Astrocyte (in vitro differentiated cells and primary cell): ENCODE results near the gene PEX16. TPM values are rescaled to one million over a fixed set of nuclear protein-coding genes. Genes with fewer than 3 reads are reported as not detected.
A peak's percentile ranks its signal among the peaks of the same experiment; 100 is the strongest.

ENCODE experiments used
- DNase-seq: peaks from one replicate; pipeline ENCODE4 v3.0.0-alpha.2; 2010; ENCODE audit warnings: low read depth
- FAIRE-seq: peaks from 2 replicates; lab custom pipeline; 2011; peaks lifted over from hg19 to GRCh38; lab: Jason Lieb, UNC
- H2AFZ ChIP-seq: 2 replicates; pipeline ENCODE4 v1.6.0; 2012; ENCODE audit warnings: low read depth, low read length, inconsistent platforms
- H3K27ac ChIP-seq: 2 replicates; pipeline ENCODE4 v1.5.1; 2011; ENCODE audit warnings: low read depth, low read length, inconsistent platforms
- H3K27me3 ChIP-seq: 2 replicates; pipeline ENCODE4 v1.6.0; 2011; ENCODE audit warnings: low read length, inconsistent platforms; ENCODE audit not compliant: insufficient read depth
- H3K36me3 ChIP-seq: 2 replicates; pipeline ENCODE4 v1.5.1; 2011; ENCODE audit warnings: low read length, inconsistent platforms; ENCODE audit not compliant: insufficient read depth
- H3K4me1 ChIP-seq: 2 replicates; pipeline ENCODE4 v1.5.1; 2011; ENCODE audit warnings: low read length, inconsistent platforms; ENCODE audit not compliant: insufficient read depth
- H3K4me2 ChIP-seq: 2 replicates; pipeline ENCODE4 v1.6.0; 2012; ENCODE audit warnings: low read length, inconsistent platforms
- H3K4me3 ChIP-seq: 2 replicates; pipeline ENCODE4 v1.5.1; 2011; ENCODE audit warnings: low read depth, mild to moderate bottlenecking, low read length, inconsistent platforms; ENCODE audit not compliant: insufficient read depth
- H3K79me2 ChIP-seq: 2 replicates; pipeline ENCODE4 v1.6.0; 2012; ENCODE audit warnings: mild to moderate bottlenecking, low read length, inconsistent platforms; ENCODE audit not compliant: insufficient read depth
- H3K9ac ChIP-seq: 2 replicates; pipeline ENCODE4 v1.6.0; 2012; ENCODE audit warnings: mild to moderate bottlenecking, low read length, inconsistent platforms
- H3K9me3 ChIP-seq: 2 replicates; pipeline ENCODE4 v1.5.1; 2012; ENCODE audit warnings: low read depth, mild to moderate bottlenecking, low read length, inconsistent platforms; ENCODE audit not compliant: insufficient read depth
- H4K20me1 ChIP-seq: 2 replicates; pipeline ENCODE4 v1.6.0; 2012; ENCODE audit warnings: low read length, inconsistent platforms; ENCODE audit not compliant: insufficient read depth
- H3K27ac Mint-ChIP-seq: one replicate; pipeline ENCODE4 v1.8.0; 2021; ENCODE audit warnings: mild to moderate bottlenecking, mixed read lengths; ENCODE audit not compliant: unreplicated experiment
- H3K27me3 Mint-ChIP-seq: one replicate; pipeline ENCODE4 v1.8.0; 2021; ENCODE audit warnings: low read depth, mixed read lengths; ENCODE audit not compliant: unreplicated experiment
- H3K36me3 Mint-ChIP-seq: one replicate; pipeline ENCODE4 v1.8.0; 2021; ENCODE audit warnings: low read depth, mixed read lengths; ENCODE audit not compliant: unreplicated experiment
- H3K4me1 Mint-ChIP-seq: one replicate; pipeline ENCODE4 v1.8.0; 2021; ENCODE audit warnings: low read depth, mixed read lengths; ENCODE audit not compliant: unreplicated experiment
- H3K4me3 Mint-ChIP-seq: one replicate; pipeline ENCODE4 v1.8.0; 2021; ENCODE audit warnings: mild to moderate bottlenecking, moderate library complexity, mixed read lengths; ENCODE audit not compliant: unreplicated experiment
- H3K9me3 Mint-ChIP-seq: one replicate; pipeline ENCODE4 v1.8.0; 2021; ENCODE audit warnings: mild to moderate bottlenecking, mixed read lengths; ENCODE audit not compliant: unreplicated experiment
- EZH2 ChIP-seq: IDR thresholded peaks from 2 replicates; pipeline ENCODE4 v1.6.1; 2012; ENCODE audit warnings: mild to moderate bottlenecking, low read length, inconsistent platforms; ENCODE audit not compliant: insufficient read depth
- total RNA-seq: library from RNA; stranded (reverse); gene quantifications from 2 replicates; pipeline ENCODE4 v1.2.1, GENCODE V29; 2021
- TF ChIP-seq, protein P1 (sequence below): IDR thresholded peaks from 2 replicates; pipeline ENCODE4 v1.5.1; 2011; ENCODE audit warnings: low read depth, mild to moderate bottlenecking, inconsistent platforms, low read length, moderate library complexity; ENCODE audit not compliant: insufficient read depth

PEX16 gene
- total RNA-seq, 1 donor from 2014 or later: 25.9 TPM

GRCh38 chr11:45902452-45903380 lies 15.0 kb downstream of the PEX16 start:
- no peak overlapping the region for H3K4me2 ChIP-seq
- Mint-ChIP-seq H3K27me3 (peaks cover 2% of the 10 kb centered on the region), H3K4me3 (no peak overlapping the region), H3K4me1 (peaks cover 6% of the 10 kb centered on the region), H3K36me3 (peaks cover 5% of the 10 kb centered on the region), H3K9me3 (peaks cover 2% of the 10 kb centered on the region), H3K27ac (no peak overlapping the region)
- no peaks in the 10 kb centered on the region for H3K36me3 ChIP-seq
- no peak for FAIRE-seq
- H3K27me3 ChIP-seq: no peaks in the 10 kb centered on the region
- TF ChIP-seq, protein P1, sequence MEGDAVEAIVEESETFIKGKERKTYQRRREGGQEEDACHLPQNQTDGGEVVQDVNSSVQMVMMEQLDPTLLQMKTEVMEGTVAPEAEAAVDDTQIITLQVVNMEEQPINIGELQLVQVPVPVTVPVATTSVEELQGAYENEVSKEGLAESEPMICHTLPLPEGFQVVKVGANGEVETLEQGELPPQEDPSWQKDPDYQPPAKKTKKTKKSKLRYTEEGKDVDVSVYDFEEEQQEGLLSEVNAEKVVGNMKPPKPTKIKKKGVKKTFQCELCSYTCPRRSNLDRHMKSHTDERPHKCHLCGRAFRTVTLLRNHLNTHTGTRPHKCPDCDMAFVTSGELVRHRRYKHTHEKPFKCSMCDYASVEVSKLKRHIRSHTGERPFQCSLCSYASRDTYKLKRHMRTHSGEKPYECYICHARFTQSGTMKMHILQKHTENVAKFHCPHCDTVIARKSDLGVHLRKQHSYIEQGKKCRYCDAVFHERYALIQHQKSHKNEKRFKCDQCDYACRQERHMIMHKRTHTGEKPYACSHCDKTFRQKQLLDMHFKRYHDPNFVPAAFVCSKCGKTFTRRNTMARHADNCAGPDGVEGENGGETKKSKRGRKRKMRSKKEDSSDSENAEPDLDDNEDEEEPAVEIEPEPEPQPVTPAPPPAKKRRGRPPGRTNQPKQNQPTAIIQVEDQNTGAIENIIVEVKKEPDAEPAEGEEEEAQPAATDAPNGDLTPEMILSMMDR: no peak
- TF ChIP-seq EZH2: no peak
- no peaks in the 10 kb centered on the region for H3K9me3 ChIP-seq
- H3K9ac ChIP-seq: no peak overlapping the region
- no peak for DNase-seq
- no peak overlapping the region for H3K27ac ChIP-seq
- no peak overlapping the region for H3K4me3 ChIP-seq
- no peaks in the 10 kb centered on the region for H3K79me2 ChIP-seq
- peaks cover 14% of the 10 kb centered on the region for H4K20me1 ChIP-seq
- no peak overlapping the region for H2AFZ ChIP-seq
- H3K4me1 ChIP-seq: peaks cover 18% of the 10 kb centered on the region

- Histone ChIP-seq H3K27me3 (no peaks in the 10 kb centered on the region), H3K27ac (no peak overlapping the region), H3K36me3 (no peaks in the 10 kb centered on the region), H3K4me2 (peak overlapping the region; percentile 89), H3K4me3 (no peak overlapping the region), H3K9ac (no peak overlapping the region), H4K20me1 (peaks cover 14% of the 10 kb centered on the region), H3K9me3 (no peaks in the 10 kb centered on the region), H3K4me1 (peaks cover 18% of the 10 kb centered on the region), H2AFZ (no peak overlapping the region), H3K79me2 (no peaks in the 10 kb centered on the region)
- Mint-ChIP-seq H3K4me1 (peaks cover 6% of the 10 kb centered on the region), H3K4me3 (no peak overlapping the region), H3K27me3 (peaks cover 4% of the 10 kb centered on the region), H3K36me3 (peaks cover 5% of the 10 kb centered on the region), H3K27ac (no peak overlapping the region), H3K9me3 (peaks cover 2% of the 10 kb centered on the region)
- FAIRE-seq: no peak
- DNase-seq: no peak
- TF ChIP-seq, protein P1: no peak
- no peak for TF ChIP-seq EZH2
Measured at GRCh38 chr11:45901626-45902025, 16.1 kb downstream of the PEX16 start.
